NCI-H2107 (cell line): ENCODE data around the gene ARHGEF2.

ENCODE experiments used
- DNase-seq: peaks from one replicate; lab custom pipeline; 2025; lab: John Stamatoyannopoulos, UW

The ARHGEF2 gene

GRCh38 chr1:155978325-155978972, at the start of gene ARHGEF2:
Gene ARHGEF2 (minus strand): TSS chr1:155978547. CDS start chr1:155978427, 120 bp downstream.
- peak; percentile 69 for DNase-seq

DNA sequence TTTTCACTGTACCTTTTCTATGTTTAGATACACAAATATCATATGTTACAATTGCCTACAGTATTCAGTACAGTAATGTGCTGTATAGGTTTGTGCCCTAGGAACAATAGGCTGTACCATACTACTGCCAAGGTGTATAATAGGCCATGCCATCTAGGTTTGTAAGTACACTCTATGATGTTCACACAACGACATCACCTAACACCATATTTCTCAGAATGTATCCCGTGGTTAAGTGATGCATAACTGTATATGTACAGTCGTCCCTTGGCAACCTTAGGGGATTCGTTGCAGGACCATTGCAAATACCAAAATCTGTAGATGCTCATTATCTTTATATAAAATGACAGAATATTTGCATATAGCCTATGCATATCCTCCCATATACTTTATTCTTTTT, 48.2 kb upstream of the ARHGEF2 start:
- no peak for DNase-seq

- no peak for DNase-seq
Observed at GRCh38 chr1:156025876-156026275, 47.5 kb upstream of the ARHGEF2 start.

DNA sequence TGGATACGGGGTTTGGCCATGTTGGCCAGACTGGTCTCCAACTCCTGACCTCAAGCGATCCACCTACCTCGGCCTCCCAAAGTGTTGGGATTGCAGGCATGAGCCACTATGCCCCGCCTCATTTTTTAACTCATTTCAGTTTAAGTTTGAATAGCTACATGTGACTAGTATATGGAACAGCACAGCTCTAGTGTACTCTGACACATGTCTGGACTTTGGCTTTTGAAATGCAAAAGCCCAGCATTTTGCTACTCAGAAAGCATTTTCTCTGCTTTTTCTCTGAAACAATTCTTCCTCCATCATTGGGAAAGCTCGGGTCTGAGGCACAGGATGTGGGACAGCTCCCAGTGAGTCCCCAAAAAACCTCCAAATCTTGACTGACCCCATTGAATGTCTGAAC, 46.5 kb upstream of the ARHGEF2 start:
- DNase-seq, result no peak

- DNase-seq, result no peak
Observed at GRCh38 chr1:156021954-156022353, 43.6 kb upstream of the ARHGEF2 start.

- DNase-seq, result no peak
Observed at GRCh38 chr1:156021093-156021428, 42.7 kb upstream of the ARHGEF2 start.

DNA sequence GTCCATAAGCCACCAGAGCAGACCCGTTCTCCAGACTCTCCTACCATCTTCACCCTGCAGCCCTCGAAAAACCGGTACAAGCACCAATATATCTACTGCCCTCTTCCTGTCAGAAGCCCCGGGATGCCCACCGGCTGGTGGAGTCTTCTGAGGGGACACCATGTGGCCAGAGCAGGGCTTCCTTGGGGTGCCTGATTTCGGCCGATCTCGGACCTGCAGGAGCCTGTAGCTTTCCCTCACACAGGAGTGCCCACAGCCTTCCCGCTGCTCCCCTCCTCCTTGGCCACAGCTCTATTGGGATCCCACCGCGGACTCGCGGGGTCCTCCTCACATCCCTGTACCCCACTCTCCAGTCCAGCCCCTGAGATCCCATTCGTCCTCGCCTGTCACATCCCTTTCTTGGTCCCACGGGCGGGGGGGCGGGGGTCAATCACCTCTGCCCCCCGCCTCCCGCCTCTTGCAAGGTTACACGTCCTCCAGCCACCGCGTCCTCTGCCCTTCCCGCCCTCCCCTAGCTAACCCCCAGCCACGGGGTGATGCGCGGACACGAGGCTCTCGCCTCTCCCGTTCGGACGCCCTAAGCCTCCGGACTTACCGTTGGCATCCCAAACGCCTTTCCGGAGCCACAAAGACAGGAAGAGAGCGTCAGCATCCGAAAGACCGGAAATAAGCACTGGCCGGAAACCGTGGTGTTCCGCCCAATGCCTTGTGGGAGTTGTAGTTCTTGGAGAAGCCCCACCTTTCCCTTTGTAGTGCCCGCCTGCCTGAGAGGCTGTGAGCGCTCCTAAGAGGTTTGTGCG, 42.1 kb upstream of the ARHGEF2 start, which contains the start of gene SSR2:
Gene SSR2 (minus strand): TSS at position 659 of the 800 bp plus-strand sequence. CDS start 784 bp downstream, outside the sequence.
- DNase-seq, result peak; percentile 93

DNA sequence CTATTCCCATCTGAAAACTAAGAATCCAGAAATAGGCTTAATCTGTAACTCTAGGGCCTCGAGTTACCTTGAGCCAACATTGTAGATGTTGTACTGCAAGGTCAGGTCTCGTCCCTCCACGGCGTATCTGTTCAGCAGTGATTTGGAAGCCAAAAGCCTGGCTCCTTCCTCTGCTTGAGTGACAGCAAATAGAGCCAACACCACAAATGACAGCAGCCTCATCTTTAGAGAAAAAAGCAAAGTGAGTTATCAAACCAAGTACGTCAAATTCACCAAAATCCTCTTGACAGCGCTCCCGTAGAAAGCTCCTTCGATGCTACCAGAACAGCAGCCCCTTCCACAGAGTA, 41.6 kb upstream of the ARHGEF2 start:
- DNase-seq, result no peak

DNA sequence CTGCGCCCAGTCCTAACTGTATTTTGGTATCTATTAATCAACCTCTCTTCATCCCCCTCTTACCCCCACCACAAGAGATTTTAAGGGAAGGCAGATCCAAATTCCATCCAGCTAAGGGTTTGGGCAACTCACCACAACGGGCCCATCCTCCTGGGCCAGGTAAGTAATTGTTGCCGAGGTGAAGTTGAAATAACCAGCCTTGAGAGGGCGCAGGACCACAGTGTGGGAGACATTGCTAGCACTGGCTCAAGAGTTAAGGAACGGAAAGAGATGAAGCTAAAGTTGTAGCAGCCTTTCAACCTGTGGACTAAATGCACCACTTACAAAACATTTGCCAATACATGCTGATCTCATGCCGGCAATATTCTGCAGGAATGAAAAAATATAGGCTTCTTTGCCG, 36.5 kb upstream of the ARHGEF2 start:
- DNase-seq, result no peak

- DNase-seq, result no peak
Observed at GRCh38 chr1:156012051-156012817, 33.9 kb upstream of the ARHGEF2 start.

DNA sequence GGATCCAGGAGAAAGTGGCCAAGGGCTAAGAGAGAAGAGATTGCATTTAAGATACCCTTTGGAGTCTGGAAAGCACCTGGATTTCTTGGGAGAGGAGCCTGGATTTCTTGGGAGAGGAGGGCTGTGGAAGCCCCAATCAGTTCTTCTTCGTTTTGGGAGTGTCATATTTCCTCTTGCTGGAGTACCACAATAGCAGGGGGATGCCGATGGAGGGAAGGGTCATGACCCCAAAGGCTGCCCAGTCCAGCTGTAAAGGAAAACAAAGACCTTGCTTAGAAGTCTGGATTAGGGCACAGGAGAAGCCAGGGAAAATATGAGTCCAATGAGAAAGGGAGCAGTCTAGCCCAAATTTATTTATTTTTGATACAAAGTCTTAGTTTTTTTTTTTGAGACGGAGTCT, 31.1 kb upstream of the ARHGEF2 start:
- DNase-seq, result no peak

DNA sequence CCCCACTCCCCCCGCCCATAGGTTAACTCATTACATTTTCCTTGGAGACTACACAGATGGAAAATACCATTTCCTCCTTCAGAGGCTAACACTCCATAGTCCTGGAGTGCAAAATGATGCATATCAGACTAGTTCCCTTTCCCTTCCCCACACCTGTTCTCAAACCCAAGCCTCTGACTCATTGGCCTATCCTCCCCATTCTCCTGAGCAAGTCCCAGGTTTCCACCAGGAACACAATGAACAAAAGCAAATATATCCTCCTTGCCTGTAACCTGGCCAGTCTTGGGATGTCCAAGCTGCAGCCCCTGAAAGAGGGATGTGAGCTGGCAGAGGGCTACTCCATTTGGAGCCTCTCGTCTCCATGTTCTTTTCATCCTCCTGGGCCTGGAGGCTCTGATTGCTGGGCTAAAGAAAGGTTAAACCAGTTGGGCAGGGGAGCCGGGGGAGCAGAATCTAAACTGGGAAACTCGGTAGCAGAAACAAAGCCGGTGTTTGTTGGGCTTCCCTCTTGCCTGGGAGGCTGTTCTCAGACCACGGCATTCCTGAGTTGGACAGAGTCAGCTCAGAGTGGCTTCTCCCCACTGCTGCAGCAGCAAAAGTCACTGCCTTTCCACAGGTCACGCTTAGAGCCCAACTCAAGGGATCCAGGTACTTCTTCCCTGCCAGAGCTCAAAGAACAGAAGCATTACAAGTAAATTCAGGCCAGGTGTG, 28.5 kb upstream of the ARHGEF2 start:
- no peak for DNase-seq

GRCh38 chr1:156004843-156005584, 26.7 kb upstream of the ARHGEF2 start:
- no peak for DNase-seq

DNA sequence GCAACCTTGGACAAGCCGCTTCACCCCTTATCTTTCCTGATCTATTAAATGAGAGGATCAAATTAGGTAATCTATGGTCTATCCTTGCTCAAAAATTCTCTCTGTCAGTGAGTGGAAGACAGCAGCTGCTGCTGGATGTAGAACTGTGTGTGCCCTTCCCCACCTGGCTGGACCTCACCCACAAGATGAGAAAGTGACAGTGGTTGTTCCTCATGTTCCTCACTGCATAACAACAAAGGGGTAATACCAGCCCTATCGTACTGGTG, 25.5 kb upstream of the ARHGEF2 start:
- no peak for DNase-seq

DNA sequence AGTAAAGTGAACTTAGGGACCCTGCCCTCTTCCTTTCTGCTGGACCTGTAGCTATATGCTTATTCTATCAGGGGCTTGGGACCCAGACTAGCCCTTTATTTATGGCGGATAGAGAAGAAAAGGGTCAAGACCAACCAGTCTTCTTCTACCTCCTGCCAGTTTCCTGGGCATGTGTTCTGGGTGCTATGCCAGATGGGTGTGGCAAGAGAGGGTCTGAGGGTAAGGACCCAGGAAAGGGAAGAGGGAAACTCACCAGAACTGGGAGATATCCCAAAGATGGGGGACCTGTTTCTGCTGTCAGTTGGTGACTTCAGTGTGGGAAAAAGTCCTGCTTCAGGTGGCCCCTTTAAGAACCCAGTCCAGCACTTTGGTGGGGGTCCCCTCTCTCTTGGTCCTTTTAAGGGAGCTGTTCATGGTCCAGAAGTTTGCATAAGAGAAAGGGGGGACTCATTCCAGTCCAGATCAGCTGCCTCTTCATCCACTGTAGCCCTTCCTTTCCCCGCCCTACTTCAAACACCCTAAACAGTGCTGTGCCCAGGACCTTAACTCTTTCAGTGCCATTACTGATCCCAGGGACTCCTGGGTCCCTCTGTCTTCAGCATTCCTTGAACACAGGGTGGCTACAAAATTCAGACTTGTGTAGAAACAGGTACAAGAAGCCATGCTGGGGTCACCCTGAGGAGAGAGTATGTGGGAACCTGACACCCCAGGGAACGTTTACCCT, 24.0 kb upstream of the ARHGEF2 start:
- DNase-seq, result no peak

DNA sequence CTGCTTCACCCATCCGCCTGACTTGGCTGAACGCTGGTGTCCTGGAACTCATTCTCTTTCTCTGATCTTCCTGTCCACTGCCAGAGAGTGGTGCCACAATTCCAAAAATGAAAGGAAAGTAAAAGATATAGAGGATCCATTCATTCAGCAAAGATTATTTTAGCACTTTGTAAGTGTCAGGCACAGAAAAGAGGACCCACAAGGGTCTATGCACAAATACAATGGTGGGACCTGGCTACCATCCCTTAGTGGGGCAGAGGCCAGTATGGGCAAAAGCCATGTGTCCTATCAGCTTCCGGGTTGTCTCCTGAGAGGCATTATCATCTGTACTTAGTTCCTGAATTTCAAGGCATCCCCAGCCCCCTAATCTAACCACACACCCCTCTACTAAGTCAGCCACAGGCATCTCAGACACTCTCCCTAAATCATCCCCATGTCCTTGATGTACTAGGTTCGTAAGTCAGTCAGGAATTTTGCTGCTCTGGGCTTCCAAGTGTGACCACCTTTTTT, 23.4 kb upstream of the ARHGEF2 start:
- DNase-seq, result no peak

GRCh38 chr1:156001021-156001661, 22.8 kb upstream of the ARHGEF2 start:
- no peak for DNase-seq

DNA sequence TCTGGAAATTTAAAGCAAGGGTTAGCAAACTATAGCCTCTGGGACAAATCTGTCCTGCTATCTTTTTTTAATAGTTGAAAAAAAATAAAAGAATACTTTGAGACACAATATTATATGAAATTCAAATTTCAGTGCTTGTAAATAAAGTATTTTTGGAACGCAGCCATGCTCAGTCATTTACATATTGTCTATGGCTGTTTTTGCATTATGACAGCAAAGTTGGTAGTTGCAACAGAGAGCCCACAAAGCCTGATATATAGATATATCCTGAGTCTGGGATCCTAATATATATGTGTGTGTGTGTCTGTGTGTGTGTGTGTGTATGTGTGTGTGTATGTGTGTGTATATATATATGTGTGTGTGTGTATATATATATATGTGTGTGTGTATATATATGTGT, 21.6 kb upstream of the ARHGEF2 start:
- DNase-seq, result no peak

DNA sequence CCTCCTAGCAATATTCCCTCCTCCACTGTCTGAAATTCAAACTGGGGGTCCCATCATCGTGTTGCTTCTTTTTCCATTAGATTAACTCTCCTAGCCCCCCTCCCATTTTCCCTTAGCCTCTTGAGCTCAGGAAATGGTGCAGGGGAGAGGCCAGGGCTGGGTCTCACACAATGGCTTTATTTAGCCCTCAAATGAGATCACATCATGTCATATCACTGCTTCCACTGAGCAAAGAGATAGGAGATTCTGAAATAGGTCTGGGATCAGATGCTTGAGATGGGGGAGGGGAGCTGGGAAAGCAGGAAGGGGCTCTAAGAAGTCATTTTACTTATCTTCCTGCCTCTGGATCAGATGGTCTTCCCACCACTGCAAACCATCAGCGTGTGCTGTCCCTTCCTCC, 17.8 kb upstream of the ARHGEF2 start:
- no peak for DNase-seq

- no peak for DNase-seq
Observed at GRCh38 chr1:155993595-155993994, 15.2 kb upstream of the ARHGEF2 start.
